H9 (cell line): ENCODE measurements around the gene NEK4. TPM values are rescaled to one million over a fixed set of nuclear protein-coding genes. Genes with fewer than 3 reads are reported as not detected.

Source experiments
- DNase-seq: peaks from one replicate; pipeline ENCODE4 v3.0.0-alpha.2; 2017
- H2AFZ ChIP-seq: one replicate; pipeline ENCODE4 v1.6.1; 2013; ENCODE audit warnings: mild to moderate bottlenecking, low read length, control low read depth, moderate library complexity
- H2AK5ac ChIP-seq: 2 replicates; pipeline ENCODE4 v1.6.1; 2013; ENCODE audit warnings: low read length, control low read depth, mixed read lengths; ENCODE audit not compliant: insufficient read length
- H2BK120ac ChIP-seq: one replicate; pipeline ENCODE4 v1.6.1; 2013; ENCODE audit warnings: low read depth, mild to moderate bottlenecking, low read length, control low read depth, inconsistent platforms; ENCODE audit not compliant: poor library complexity, severe bottlenecking
- H2BK12ac ChIP-seq: 2 replicates; pipeline ENCODE4 v1.6.1; 2013; ENCODE audit warnings: low read length, control low read depth, mixed read lengths, low read depth; ENCODE audit not compliant: insufficient read length
- H2BK15ac ChIP-seq: 2 replicates; pipeline ENCODE4 v1.6.1; 2013; ENCODE audit warnings: low read depth, low read length, control low read depth
- H2BK20ac ChIP-seq: one replicate; pipeline ENCODE4 v1.6.1; 2013; ENCODE audit warnings: low read depth, mild to moderate bottlenecking, low read length, control low read depth, inconsistent platforms; ENCODE audit not compliant: poor library complexity, severe bottlenecking
- H2BK5ac ChIP-seq: 2 replicates; pipeline ENCODE4 v1.6.1; 2013; ENCODE audit warnings: low read length, control low read depth, mixed read lengths; ENCODE audit not compliant: insufficient read length
- H3K14ac ChIP-seq: 2 replicates; pipeline ENCODE4 v1.6.1; 2013; ENCODE audit warnings: low read length, control low read depth; ENCODE audit not compliant: insufficient read depth
- H3K18ac ChIP-seq: 2 replicates; pipeline ENCODE4 v1.6.1; 2013; ENCODE audit warnings: low read depth, mild to moderate bottlenecking, mixed read lengths, low read length, control low read depth; ENCODE audit not compliant: insufficient read length
- H3K23ac ChIP-seq: 2 replicates; pipeline ENCODE4 v1.6.1; 2013; ENCODE audit warnings: low read length, control low read depth, mixed read lengths, low read depth; ENCODE audit not compliant: insufficient read length
- H3K23me2 ChIP-seq: 2 replicates; pipeline ENCODE4 v1.6.1; 2013; ENCODE audit warnings: low read depth, mild to moderate bottlenecking, mixed read lengths, low read length, control low read depth; ENCODE audit not compliant: insufficient read length, poor library complexity, severe bottlenecking
- H3K27ac ChIP-seq: 2 replicates; pipeline ENCODE4 v1.5.1; 2013; ENCODE audit warnings: low read length, control low read depth, mixed read lengths, low read depth; ENCODE audit not compliant: insufficient read length
- H3K27me3 ChIP-seq: 2 replicates; pipeline ENCODE4 v1.6.1; 2013; ENCODE audit warnings: low read length, control low read depth, inconsistent platforms; ENCODE audit not compliant: insufficient read depth
- H3K4ac ChIP-seq: 2 replicates; pipeline ENCODE4 v1.6.1; 2013; ENCODE audit warnings: low read depth, mild to moderate bottlenecking, control low read depth, inconsistent platforms, low read length, moderate library complexity
- H3K4me1 ChIP-seq: 2 replicates; pipeline ENCODE4 v1.6.1; 2013; ENCODE audit warnings: low read length, control low read depth, inconsistent platforms; ENCODE audit not compliant: insufficient read depth
- H3K4me2 ChIP-seq: 2 replicates; pipeline ENCODE4 v1.6.1; 2013; ENCODE audit warnings: low read length, control low read depth, mixed read lengths; ENCODE audit not compliant: insufficient read length, insufficient read depth
- H3K56ac ChIP-seq: 2 replicates; pipeline ENCODE4 v1.6.1; 2013; ENCODE audit warnings: low read depth, mild to moderate bottlenecking, mixed read lengths, low read length, control low read depth; ENCODE audit not compliant: insufficient read length
- H3K79me1 ChIP-seq: 2 replicates; pipeline ENCODE4 v1.6.1; 2013; ENCODE audit warnings: low read depth, mild to moderate bottlenecking, moderate library complexity, low read length, control low read depth, inconsistent platforms; ENCODE audit not compliant: insufficient read depth, poor library complexity, severe bottlenecking
- H3K79me2 ChIP-seq: 2 replicates; pipeline ENCODE4 v1.6.1; 2013; ENCODE audit warnings: low read length, control low read depth, inconsistent platforms; ENCODE audit not compliant: insufficient read depth
- H3K9ac ChIP-seq: 2 replicates; pipeline ENCODE4 v1.6.1; 2013; ENCODE audit warnings: low read length, control low read depth, mixed read lengths; ENCODE audit not compliant: insufficient read length; ENCODE audit errors: extremely low read depth
- H3K9me3 ChIP-seq: one replicate; pipeline ENCODE4 v1.6.1; 2013; ENCODE audit warnings: low read depth, low read length, inconsistent platforms; ENCODE audit not compliant: control insufficient read depth
- H3T11ph ChIP-seq: one replicate; pipeline ENCODE4 v1.6.1; 2013; ENCODE audit warnings: mild to moderate bottlenecking, low read length, control low read depth, inconsistent platforms
- H4K20me1 ChIP-seq: one replicate; pipeline ENCODE4 v1.6.1; 2013; ENCODE audit not compliant: control insufficient read depth, insufficient read length, insufficient read depth
- H4K5ac ChIP-seq: 2 replicates; pipeline ENCODE4 v1.6.1; 2013; ENCODE audit warnings: low read depth, mild to moderate bottlenecking, mixed read lengths, low read length, control low read depth; ENCODE audit not compliant: insufficient read length
- H4K8ac ChIP-seq: replicated peaks from 2 replicates; pipeline ENCODE4 v1.6.1; 2013; ENCODE audit warnings: low read length, control low read depth, mixed read lengths, low read depth; ENCODE audit not compliant: insufficient read length
- H4K91ac ChIP-seq: 2 replicates; pipeline ENCODE4 v1.6.1; 2013; ENCODE audit warnings: low read depth, mild to moderate bottlenecking, moderate library complexity, mixed read lengths, low read length, control low read depth; ENCODE audit not compliant: insufficient read length
- H3K27ac Mint-ChIP-seq, 3 experiments: 2 replicates in 2 of 3; 3 replicates in 1 of 3; pipeline ENCODE4 v1.8.0; 2020 to 2021; ENCODE audit warnings: mixed read lengths in 3 of 3, mild to moderate bottlenecking in 1 of 3, moderate library complexity in 1 of 3
- H3K27me3 Mint-ChIP-seq: 2 replicates; pipeline ENCODE4 v1.8.0; 2021; ENCODE audit warnings: low read depth, mild to moderate bottlenecking, moderate library complexity, mixed read lengths
- H3K36me3 Mint-ChIP-seq, 3 experiments: 2 replicates in 2 of 3; 3 replicates in 1 of 3; pipeline ENCODE4 v1.8.0; 2020 to 2021; ENCODE audit warnings: low read depth in 3 of 3, mixed read lengths in 3 of 3; ENCODE audit not compliant: insufficient read depth in 1 of 3
- H3K4me1 Mint-ChIP-seq, 2 experiments: 2 replicates each; pipeline ENCODE4 v1.8.0; 2020; ENCODE audit warnings: mixed read lengths in 2 of 2
- H3K4me3 Mint-ChIP-seq, 2 experiments: 2 replicates in 1 of 2; 3 replicates in 1 of 2; pipeline ENCODE4 v1.8.0; 2020 to 2021; ENCODE audit warnings: mild to moderate bottlenecking in 2 of 2, mixed read lengths in 2 of 2, moderate library complexity in 1 of 2
- H3K9me3 Mint-ChIP-seq, 2 experiments: 2 replicates in 1 of 2; 3 replicates in 1 of 2; pipeline ENCODE4 v1.8.0; 2020; ENCODE audit warnings: mild to moderate bottlenecking in 2 of 2, mixed read lengths in 2 of 2, moderate library complexity in 1 of 2
- CTCF ChIP-seq: fragments of 200-600 bp; sonication (generic); conservative IDR thresholded peaks from 3 replicates; pipeline ENCODE4 v1.8.0; 2021; ENCODE audit warnings: antibody characterized with exemption, mild to moderate bottlenecking
- WGBS: extraction: QIAGEN DNeasy Blood & Tissue Kit; methylation state at CpG from one replicate; pipeline ENCODE4 v1.1.7; 2013; ENCODE audit warnings: missing lambda C conversion rate, low lambda C conversion rate, mixed read lengths; ENCODE audit not compliant: insufficient read length; ENCODE audit errors: extremely low coverage; 5-methylcytosine and 5-hydroxymethylcytosine counted together
- total RNA-seq: library from RNA; stranded (reverse); gene quantifications from 2 replicates; pipeline ENCODE4 v1.2.1, GENCODE V29; 2021

The NEK4 gene
- total RNA-seq, 1 experiment from 2014 or later = 36.0 TPM

GRCh38 chr3:52810923-52811322 is 40.2 kb upstream of the NEK4 start:
- no peak overlapping the region for H3K18ac ChIP-seq
- H4K91ac ChIP-seq = no peak overlapping the region
- no CpG with 5 or more reads among the region's 11 CpGs for WGBS
- no peak overlapping the region for H3K14ac ChIP-seq
- H3K79me2 ChIP-seq = no peaks in the 10 kb centered on the region
- H3K23me2 ChIP-seq = no peaks in the 10 kb centered on the region
- H3T11ph ChIP-seq = no peak overlapping the region
- no peaks in the 10 kb centered on the region for H3K27me3 ChIP-seq
- H3K23ac ChIP-seq = no peak overlapping the region
- H3K4me2 ChIP-seq = no peak overlapping the region
- no peak overlapping the region for H3K56ac ChIP-seq
- H2AK5ac ChIP-seq = no peak overlapping the region
- H3K27ac ChIP-seq = no peak overlapping the region
- TF ChIP-seq CTCF = no peak
- H2AFZ ChIP-seq = no peak overlapping the region
- no peak overlapping the region for H3K4ac ChIP-seq
- Mint-ChIP-seq H3K27me3 (peaks cover 12% of the 10 kb centered on the region), H3K4me3 (no peak overlapping the region), H3K36me3 (no peaks in the 10 kb centered on the region; a peak in 1 of 7 replicates), H3K4me1 (no peaks in the 10 kb centered on the region), H3K9me3 (no peaks in the 10 kb centered on the region), H3K27ac (no peak overlapping the region)
- no peaks in the 10 kb centered on the region for H3K9me3 ChIP-seq
- no peak overlapping the region for H2BK12ac ChIP-seq
- H2BK120ac ChIP-seq = no peak overlapping the region
- no peak for DNase-seq
- no peak overlapping the region for H2BK15ac ChIP-seq
- no peak overlapping the region for H4K5ac ChIP-seq
- no peaks in the 10 kb centered on the region for H3K4me1 ChIP-seq
- no peaks in the 10 kb centered on the region for H3K79me1 ChIP-seq
- H2BK20ac ChIP-seq = no peak overlapping the region
- H3K9ac ChIP-seq = no peak overlapping the region
- H4K20me1 ChIP-seq = no peaks in the 10 kb centered on the region
- H4K8ac ChIP-seq = no peak overlapping the region
- no peak overlapping the region for H2BK5ac ChIP-seq
